Measurements from ENCODE around the gene SLC39A1. TPM values are rescaled to one million over a fixed set of nuclear protein-coding genes. Genes with fewer than 3 reads are reported as not detected.
A peak's percentile ranks its signal among the peaks of the same experiment; 100 is the strongest.

Gene SLC39A1
- total RNA-seq, 1 experiment from 2014 or later, result 204 TPM

- TF ChIP-seq, protein P1, sequence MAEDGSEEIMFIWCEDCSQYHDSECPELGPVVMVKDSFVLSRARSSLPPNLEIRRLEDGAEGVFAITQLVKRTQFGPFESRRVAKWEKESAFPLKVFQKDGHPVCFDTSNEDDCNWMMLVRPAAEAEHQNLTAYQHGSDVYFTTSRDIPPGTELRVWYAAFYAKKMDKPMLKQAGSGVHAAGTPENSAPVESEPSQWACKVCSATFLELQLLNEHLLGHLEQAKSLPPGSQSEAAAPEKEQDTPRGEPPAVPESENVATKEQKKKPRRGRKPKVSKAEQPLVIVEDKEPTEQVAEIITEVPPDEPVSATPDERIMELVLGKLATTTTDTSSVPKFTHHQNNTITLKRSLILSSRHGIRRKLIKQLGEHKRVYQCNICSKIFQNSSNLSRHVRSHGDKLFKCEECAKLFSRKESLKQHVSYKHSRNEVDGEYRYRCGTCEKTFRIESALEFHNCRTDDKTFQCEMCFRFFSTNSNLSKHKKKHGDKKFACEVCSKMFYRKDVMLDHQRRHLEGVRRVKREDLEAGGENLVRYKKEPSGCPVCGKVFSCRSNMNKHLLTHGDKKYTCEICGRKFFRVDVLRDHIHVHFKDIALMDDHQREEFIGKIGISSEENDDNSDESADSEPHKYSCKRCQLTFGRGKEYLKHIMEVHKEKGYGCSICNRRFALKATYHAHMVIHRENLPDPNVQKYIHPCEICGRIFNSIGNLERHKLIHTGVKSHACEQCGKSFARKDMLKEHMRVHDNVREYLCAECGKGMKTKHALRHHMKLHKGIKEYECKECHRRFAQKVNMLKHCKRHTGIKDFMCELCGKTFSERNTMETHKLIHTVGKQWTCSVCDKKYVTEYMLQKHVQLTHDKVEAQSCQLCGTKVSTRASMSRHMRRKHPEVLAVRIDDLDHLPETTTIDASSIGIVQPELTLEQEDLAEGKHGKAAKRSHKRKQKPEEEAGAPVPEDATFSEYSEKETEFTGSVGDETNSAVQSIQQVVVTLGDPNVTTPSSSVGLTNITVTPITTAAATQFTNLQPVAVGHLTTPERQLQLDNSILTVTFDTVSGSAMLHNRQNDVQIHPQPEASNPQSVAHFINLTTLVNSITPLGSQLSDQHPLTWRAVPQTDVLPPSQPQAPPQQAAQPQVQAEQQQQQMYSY (CRISPR knock-in tag; IDR thresholded peaks at IDR 0.05), result no peak
- no peak for TF ChIP-seq TCF7 (CRISPR knock-in tag; IDR thresholded peaks at IDR 0.05; ENCODE audit: low read depth)
- TF ChIP-seq SMAD3 (CRISPR knock-in tag; IDR thresholded peaks at IDR 0.05; ENCODE audit: borderline replicate concordance), result no peak
- no peak for TF ChIP-seq GABPB1 (CRISPR knock-in tag; IDR thresholded peaks at IDR 0.05)
Measured at GRCh38 chr1:153962088-153963029, 978 bp downstream of the SLC39A1 start (continued).

DNA sequence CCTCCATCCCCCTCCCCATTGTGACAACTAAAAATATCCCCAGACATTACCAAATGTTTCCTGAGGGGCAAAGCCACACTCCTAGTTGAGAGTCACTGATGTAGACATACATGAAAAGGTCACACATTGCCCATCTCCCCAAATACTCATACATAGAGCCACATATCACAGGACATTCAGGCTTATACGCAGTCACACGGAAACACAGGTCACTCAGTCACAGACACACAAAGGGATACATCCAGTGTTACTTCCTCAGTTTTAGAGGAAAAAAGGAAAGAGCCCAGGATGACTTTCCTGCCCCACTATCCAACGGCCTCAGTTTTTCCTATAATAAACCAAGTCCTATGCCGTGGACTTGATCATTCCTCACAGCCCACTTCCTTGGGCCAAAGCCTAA, 1.9 kb downstream of the SLC39A1 start:
- Mint-ChIP-seq H3K4me1 (peaks cover 59% of the 10 kb centered on the region), H3K4me3 (peak overlapping the region; percentile 92), H3K36me3 (peaks cover 34% of the 10 kb centered on the region), H3K27me3 (ENCODE audit: low read depth) (no peaks in the 10 kb centered on the region), H3K9me3 (peaks cover 5% of the 10 kb centered on the region), H3K27ac (peak overlapping the region; percentile 100)
- TF ChIP-seq PRRX2 (CRISPR knock-in tag; IDR thresholded peaks at IDR 0.05), result no peak
- no peak for TF ChIP-seq GRHL2 (CRISPR knock-in tag; IDR thresholded peaks at IDR 0.05; ENCODE audit: insufficient replicate concordance, severe bottlenecking)
- TF ChIP-seq ATF3 (CRISPR knock-in tag; conservative IDR thresholded peaks at IDR 0.05), result no peak
- TF ChIP-seq ATF1 (CRISPR knock-in tag; IDR thresholded peaks at IDR 0.05), result no peak
- no peak for TF ChIP-seq TEAD1 (CRISPR knock-in tag; IDR thresholded peaks at IDR 0.05)
- TF ChIP-seq CBFB (CRISPR knock-in tag; IDR thresholded peaks at IDR 0.05; ENCODE audit: low read depth), result no peak
- no peak for TF ChIP-seq ZNF671 (CRISPR knock-in tag; IDR thresholded peaks at IDR 0.05)
- no peak for TF ChIP-seq SOX15 (CRISPR knock-in tag; IDR thresholded peaks at IDR 0.05)
- TF ChIP-seq, protein P2, sequence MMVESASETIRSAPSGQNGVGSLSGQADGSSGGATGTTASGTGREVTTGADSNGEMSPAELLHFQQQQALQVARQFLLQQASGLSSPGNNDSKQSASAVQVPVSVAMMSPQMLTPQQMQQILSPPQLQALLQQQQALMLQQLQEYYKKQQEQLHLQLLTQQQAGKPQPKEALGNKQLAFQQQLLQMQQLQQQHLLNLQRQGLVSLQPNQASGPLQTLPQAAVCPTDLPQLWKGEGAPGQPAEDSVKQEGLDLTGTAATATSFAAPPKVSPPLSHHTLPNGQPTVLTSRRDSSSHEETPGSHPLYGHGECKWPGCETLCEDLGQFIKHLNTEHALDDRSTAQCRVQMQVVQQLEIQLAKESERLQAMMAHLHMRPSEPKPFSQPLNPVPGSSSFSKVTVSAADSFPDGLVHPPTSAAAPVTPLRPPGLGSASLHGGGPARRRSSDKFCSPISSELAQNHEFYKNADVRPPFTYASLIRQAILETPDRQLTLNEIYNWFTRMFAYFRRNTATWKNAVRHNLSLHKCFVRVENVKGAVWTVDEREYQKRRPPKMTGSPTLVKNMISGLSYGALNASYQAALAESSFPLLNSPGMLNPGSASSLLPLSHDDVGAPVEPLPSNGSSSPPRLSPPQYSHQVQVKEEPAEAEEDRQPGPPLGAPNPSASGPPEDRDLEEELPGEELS (CRISPR knock-in tag; IDR thresholded peaks at IDR 0.05), result no peak
- TF ChIP-seq OVOL2 (CRISPR knock-in tag; IDR thresholded peaks at IDR 0.05; ENCODE audit: borderline replicate concordance), result no peak
- TF ChIP-seq ELF4 (CRISPR knock-in tag; IDR thresholded peaks at IDR 0.05; ENCODE audit: low read depth), result no peak
- TF ChIP-seq NFATC4 (CRISPR knock-in tag; IDR thresholded peaks at IDR 0.05), result no peak
- no peak for TF ChIP-seq GABPB1 (CRISPR knock-in tag; IDR thresholded peaks at IDR 0.05)
- no peak for TF ChIP-seq TP53 (CRISPR knock-in tag; IDR thresholded peaks at IDR 0.05)
- no peak for TF ChIP-seq TCF7 (CRISPR knock-in tag; IDR thresholded peaks at IDR 0.05; ENCODE audit: low read depth)
- no peak for TF ChIP-seq GTF2I (CRISPR knock-in tag; conservative IDR thresholded peaks at IDR 0.05)
- no peak for TF ChIP-seq RELA (CRISPR knock-in tag; IDR thresholded peaks at IDR 0.05; ENCODE audit: borderline replicate concordance)
- no peak for TF ChIP-seq ZNF138 (CRISPR knock-in tag; conservative IDR thresholded peaks at IDR 0.05)
- TF ChIP-seq ZMAT4 (CRISPR knock-in tag; IDR thresholded peaks at IDR 0.05), result no peak
- TF ChIP-seq NR3C1 (CRISPR knock-in tag; conservative IDR thresholded peaks at IDR 0.05; ENCODE audit: low read depth), result no peak
- POLR2A ChIA-PET, result interaction anchor here (2.0 kb wide), 1 partner anchor 186 kb away, joined by 5 read pairs; the partner anchor contains the start of gene SLC27A3
- CTCF ChIA-PET, result interaction anchor here (3.0 kb wide), 1 partner anchor 15 kb away, joined by 27 read pairs; the partner anchor contains the start of gene DENND4B
- no peak for DNase-seq (ENCODE audit: low spot score)
- no peak for ATAC-seq
